Endothelial cell (in vitro differentiated cells): ENCODE data around the gene RAB7B. TPM values are rescaled to one million over a fixed set of nuclear protein-coding genes. Genes with fewer than 3 reads are reported as not detected.

Source experiments
- DNase-seq: peaks from one replicate; pipeline ENCODE4 v3.0.0; 2021; ENCODE audit warnings: low spot score
- H3K27ac Mint-ChIP-seq: one replicate; pipeline ENCODE4 v1.8.0; 2021; ENCODE audit warnings: mixed read lengths, inconsistent platforms; ENCODE audit not compliant: unreplicated experiment
- H3K27me3 Mint-ChIP-seq: one replicate; pipeline ENCODE4 v1.8.0; 2021; ENCODE audit warnings: mild to moderate bottlenecking, moderate library complexity, mixed read lengths, inconsistent platforms; ENCODE audit not compliant: unreplicated experiment
- H3K36me3 Mint-ChIP-seq: one replicate; pipeline ENCODE4 v1.8.0; 2021; ENCODE audit warnings: mild to moderate bottlenecking, low read depth, mixed read lengths, inconsistent platforms; ENCODE audit not compliant: unreplicated experiment
- H3K4me1 Mint-ChIP-seq: one replicate; pipeline ENCODE4 v1.8.0; 2021; ENCODE audit warnings: mild to moderate bottlenecking, mixed read lengths, inconsistent platforms; ENCODE audit not compliant: unreplicated experiment
- H3K4me3 Mint-ChIP-seq: one replicate; pipeline ENCODE4 v1.8.0; 2021; ENCODE audit warnings: mild to moderate bottlenecking, mixed read lengths, inconsistent platforms; ENCODE audit not compliant: unreplicated experiment
- H3K9me3 Mint-ChIP-seq: one replicate; pipeline ENCODE4 v1.8.0; 2021; ENCODE audit warnings: mixed read lengths, inconsistent platforms; ENCODE audit not compliant: unreplicated experiment
- CTCF ChIP-seq: fragments of 200-600 bp; sonication (generic); IDR thresholded peaks from one replicate; pipeline ENCODE4 v1.5.0; 2021; ENCODE audit warnings: antibody characterized with exemption; ENCODE audit not compliant: unreplicated experiment
- total RNA-seq: library from RNA; stranded (reverse); fragmentation: NEBNext Ultra II Directional; extraction: Animal tissue kit (Norgen Biotek cat#: 25700); gene quantifications from one replicate; pipeline ENCODE4 v1.2.1, GENCODE V29; 2021; ENCODE audit not compliant: unreplicated experiment

Gene RAB7B
- total RNA-seq, 1 donor from 2014 or later: not detected

- Mint-ChIP-seq H3K4me1 (no peaks in the 10 kb centered on the region), H3K4me3 (no peak overlapping the region), H3K27me3 (peaks cover 5% of the 10 kb centered on the region), H3K36me3 (no peaks in the 10 kb centered on the region), H3K27ac (no peak overlapping the region), H3K9me3 (no peaks in the 10 kb centered on the region)
- no peak for TF ChIP-seq CTCF
- no peak for DNase-seq
Observed at GRCh38 chr1:206030191-206030590, 27.0 kb upstream of the RAB7B start.

- H3K36me3 Mint-ChIP-seq: no peaks in the 10 kb centered on the region
- no peak overlapping the region for H3K27ac Mint-ChIP-seq
- no peak for DNase-seq
Observed at GRCh38 chr1:206029484-206029883, 26.3 kb upstream of the RAB7B start.

DNA sequence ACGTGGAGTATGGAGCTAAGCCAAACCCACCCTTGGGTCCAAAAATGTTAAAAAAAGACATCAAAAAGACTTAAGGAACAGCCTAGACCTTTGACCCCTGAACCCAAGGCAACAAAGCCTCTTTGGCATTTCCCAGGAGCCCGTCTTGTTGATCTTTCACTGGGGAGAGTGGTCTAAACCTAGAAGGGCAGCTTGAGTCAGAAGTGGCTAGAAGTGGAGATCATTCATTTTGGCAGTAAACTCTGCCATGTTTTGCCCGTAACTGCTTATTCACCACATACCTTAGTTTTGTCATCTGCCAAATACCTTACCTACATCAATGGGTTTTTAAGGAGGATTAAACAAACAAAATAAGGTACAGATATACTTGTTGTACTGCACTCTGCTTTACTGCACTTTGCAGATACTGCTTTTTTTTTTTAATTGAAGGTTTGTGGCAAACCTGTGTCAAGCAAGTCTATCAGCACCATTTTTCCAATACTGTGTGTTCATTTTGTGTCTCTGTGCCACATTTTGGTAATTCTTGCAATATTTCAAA is 22.2 kb upstream of the RAB7B start:
- no peak for DNase-seq
- Mint-ChIP-seq H3K4me3 (no peak overlapping the region), H3K27me3 (peaks cover 8% of the 10 kb centered on the region), H3K9me3 (no peaks in the 10 kb centered on the region), H3K4me1 (no peaks in the 10 kb centered on the region), H3K27ac (no peak overlapping the region), H3K36me3 (no peaks in the 10 kb centered on the region)
- TF ChIP-seq CTCF: no peak

More at GRCh38 chr1:206029484-206029883, 26.3 kb upstream of the RAB7B start:
- Mint-ChIP-seq H3K4me1 (no peaks in the 10 kb centered on the region), H3K27me3 (peaks cover 5% of the 10 kb centered on the region), H3K9me3 (no peaks in the 10 kb centered on the region), H3K4me3 (no peak overlapping the region)
- no peak for TF ChIP-seq CTCF

DNA sequence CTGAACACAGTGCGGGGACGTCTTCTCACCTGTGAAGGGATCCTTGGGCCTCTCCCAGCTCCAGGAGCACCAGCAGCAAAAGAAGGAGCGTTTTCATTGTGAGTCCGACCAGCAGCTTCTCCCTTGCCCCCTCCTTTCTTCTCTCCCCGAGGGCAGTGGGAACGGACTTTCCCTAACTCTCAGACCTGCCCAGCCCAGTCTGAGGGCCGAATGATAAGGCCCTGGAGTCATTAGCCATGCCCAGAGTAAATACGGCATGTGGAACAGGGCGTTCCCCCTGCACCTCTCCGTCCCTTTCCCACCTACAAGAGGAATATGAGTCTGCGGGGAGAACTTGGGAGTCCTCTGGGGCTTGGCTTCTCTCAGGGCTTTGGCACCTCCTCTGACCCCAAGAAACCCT is 20.5 kb upstream of the RAB7B start, which contains the start of gene CTSE:
Gene CTSE (minus strand): TSS at position 201 of the 400 bp plus-strand sequence. CDS start 104 bp downstream, at position 97.
- TF ChIP-seq CTCF: no peak
- H3K9me3 Mint-ChIP-seq: no peaks in the 10 kb centered on the region
- H3K4me1 Mint-ChIP-seq: no peaks in the 10 kb centered on the region
- H3K36me3 Mint-ChIP-seq: no peaks in the 10 kb centered on the region
- peaks cover 4% of the 10 kb centered on the region for H3K27me3 Mint-ChIP-seq
- no peak for DNase-seq
- no peak within 1 kb of the TSS for H3K27ac Mint-ChIP-seq
- no peak within 1 kb of the TSS for H3K4me3 Mint-ChIP-seq

- Mint-ChIP-seq H3K4me3 (no peak overlapping the region), H3K4me1 (no peaks in the 10 kb centered on the region), H3K27me3 (peaks cover 4% of the 10 kb centered on the region), H3K27ac (no peak overlapping the region), H3K9me3 (no peaks in the 10 kb centered on the region), H3K36me3 (no peaks in the 10 kb centered on the region)
- no peak for DNase-seq
- TF ChIP-seq CTCF: no peak
Observed at GRCh38 chr1:206022766-206023165, 19.6 kb upstream of the RAB7B start.
